HepG2 (cell line): ENCODE results near the gene CNBD2. TPM values are rescaled to one million over a fixed set of nuclear protein-coding genes. Genes with fewer than 3 reads are reported as not detected.

Experiments
- CAMTA2 ChIP-seq: sonication (generic); formaldehyde crosslinking; IDR thresholded peaks from 2 replicates; pipeline ENCODE4 v1.4.0; 2020; ENCODE audit warnings: mild to moderate bottlenecking, missing genetic modification reagents, borderline replicate concordance
- CC2D1A ChIP-seq: sonication (generic); formaldehyde crosslinking; IDR thresholded peaks from 2 replicates; pipeline ENCODE4 v1.8.1; 2023; ENCODE audit warnings: mild to moderate bottlenecking, missing genetic modification reagents
- CHD4 ChIP-seq: fragments of 200-600 bp; sonication (generic); IDR thresholded peaks from 2 replicates; pipeline ENCODE4 v1.7.0; 2017; ENCODE audit warnings: mild to moderate bottlenecking, low read length, borderline replicate concordance
- GTF3A ChIP-seq: sonication (generic); formaldehyde crosslinking; conservative IDR thresholded peaks from 2 replicates; pipeline ENCODE4 v1.4.0; 2020; ENCODE audit warnings: mild to moderate bottlenecking, missing genetic modification reagents
- ISX ChIP-seq: sonication (generic); formaldehyde crosslinking; conservative IDR thresholded peaks from 2 replicates; pipeline ENCODE4 v1.5.0; 2020; ENCODE audit warnings: missing genetic modification reagents
- NBN ChIP-seq: fragments of 450-650 bp; conservative IDR thresholded peaks from 2 replicates; pipeline ENCODE4 v1.6.1; 2017
- ZNF263 ChIP-seq: sonication (generic); formaldehyde crosslinking; IDR thresholded peaks from 2 replicates; pipeline ENCODE4 v1.4.0; 2020; ENCODE audit warnings: missing genetic modification reagents
- ZNF619 ChIP-seq: sonication (generic); formaldehyde crosslinking; IDR thresholded peaks from 2 replicates; pipeline ENCODE4 v1.4.0; 2020; ENCODE audit warnings: mild to moderate bottlenecking, missing genetic modification reagents
- ZNF83 ChIP-seq: sonication (generic); formaldehyde crosslinking; IDR thresholded peaks from 2 replicates; pipeline ENCODE4 v1.4.0; 2020; ENCODE audit warnings: missing genetic modification reagents, mild to moderate bottlenecking, borderline replicate concordance
- polyA plus RNA-seq, 8 experiments: library from polyadenylated mRNA; depleted of rRNA in 3 of 8; stranded (reverse) in 7 of 8; unstranded in 1 of 8; fragments of >200 nt; fragmentation: Illumina TruSeq in 4 of 8; extraction: Trizol in 4 of 8; gene quantifications; 2 replicates each; pipeline versions ENCODE4 v1.2.1 to v1.2.3, GENCODE V29; 2011 to 2016; ENCODE audit warnings: low read depth in 4 of 8, missing spikeins in 1 of 8, mixed read lengths in 1 of 8; ENCODE audit not compliant: insufficient read depth in 1 of 8
- total RNA-seq, 5 experiments: library from RNA; depleted of rRNA; stranded (reverse); fragments of >200 nt; fragmentation: Illumina TruSeq; extraction: Trizol; gene quantifications; 2 replicates each; pipeline ENCODE4 v1.2.3, GENCODE V29; 2016; ENCODE audit warnings: low read depth in 1 of 5
- TF ChIP-seq, protein P1 (sequence below): sonication (generic); formaldehyde crosslinking; IDR thresholded peaks from 2 replicates; pipeline ENCODE4 v1.4.0; 2020; ENCODE audit warnings: missing genetic modification reagents
- TF ChIP-seq, protein P2 (sequence below): sonication (generic); formaldehyde crosslinking; IDR thresholded peaks from 2 replicates; pipeline ENCODE4 v1.5.0; 2020; ENCODE audit warnings: mild to moderate bottlenecking, missing genetic modification reagents, borderline replicate concordance
- TF ChIP-seq, protein P3 (sequence below): sonication (generic); formaldehyde crosslinking; IDR thresholded peaks from 2 replicates; pipeline ENCODE4 v1.4.0; 2020; ENCODE audit warnings: missing genetic modification reagents
- TF ChIP-seq, protein P4 (sequence below): sonication (generic); formaldehyde crosslinking; IDR thresholded peaks from 2 replicates; pipeline ENCODE4 v1.4.0; 2020; ENCODE audit warnings: missing genetic modification reagents, mild to moderate bottlenecking, borderline replicate concordance

Gene CNBD2
- total and polyA plus RNA-seq, 2 of the 13 experiments (the other 11 are each of a cell fraction or from before 2014, with no cell fraction given) = 12.4 to 22.8 TPM

DNA sequence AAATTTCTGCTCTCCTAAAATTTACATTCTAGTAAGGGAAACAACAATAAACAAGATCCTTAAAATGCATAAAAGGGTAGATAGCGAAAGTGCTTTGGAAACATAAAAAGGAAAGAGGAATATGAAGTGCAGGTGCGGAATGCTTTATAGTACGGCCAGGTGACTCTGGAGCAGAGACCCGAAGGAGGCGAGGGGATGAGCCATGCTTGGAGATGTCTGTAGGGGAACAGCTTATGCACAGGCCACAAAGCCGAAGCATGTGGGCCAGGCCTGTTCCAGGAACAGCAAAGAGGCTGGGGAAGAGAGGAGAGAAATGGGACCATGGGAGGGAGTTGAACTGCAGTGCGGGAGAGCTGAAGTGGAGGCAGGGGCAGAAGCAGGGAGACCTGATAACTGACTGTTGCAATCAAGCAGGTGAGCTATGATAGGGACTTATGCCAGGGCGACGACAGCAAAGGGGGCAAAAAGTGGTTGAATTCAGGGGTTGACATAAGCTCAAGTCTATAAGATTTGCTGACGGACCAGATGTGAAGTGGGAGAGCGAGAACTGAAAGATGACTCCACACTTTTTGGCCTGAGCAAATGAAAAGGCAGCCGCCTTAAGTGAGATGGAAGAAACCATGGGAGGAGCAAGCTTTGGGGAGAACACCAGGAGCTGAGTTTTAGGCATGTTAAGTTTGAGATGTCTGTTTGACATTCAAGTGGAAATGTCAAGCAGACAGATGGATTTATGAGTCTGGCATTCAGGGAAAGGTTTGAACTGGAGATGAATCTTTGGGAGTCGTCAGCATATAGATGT lies 83.1 kb downstream of the CNBD2 start (continued):
- TF ChIP-seq, protein P1, sequence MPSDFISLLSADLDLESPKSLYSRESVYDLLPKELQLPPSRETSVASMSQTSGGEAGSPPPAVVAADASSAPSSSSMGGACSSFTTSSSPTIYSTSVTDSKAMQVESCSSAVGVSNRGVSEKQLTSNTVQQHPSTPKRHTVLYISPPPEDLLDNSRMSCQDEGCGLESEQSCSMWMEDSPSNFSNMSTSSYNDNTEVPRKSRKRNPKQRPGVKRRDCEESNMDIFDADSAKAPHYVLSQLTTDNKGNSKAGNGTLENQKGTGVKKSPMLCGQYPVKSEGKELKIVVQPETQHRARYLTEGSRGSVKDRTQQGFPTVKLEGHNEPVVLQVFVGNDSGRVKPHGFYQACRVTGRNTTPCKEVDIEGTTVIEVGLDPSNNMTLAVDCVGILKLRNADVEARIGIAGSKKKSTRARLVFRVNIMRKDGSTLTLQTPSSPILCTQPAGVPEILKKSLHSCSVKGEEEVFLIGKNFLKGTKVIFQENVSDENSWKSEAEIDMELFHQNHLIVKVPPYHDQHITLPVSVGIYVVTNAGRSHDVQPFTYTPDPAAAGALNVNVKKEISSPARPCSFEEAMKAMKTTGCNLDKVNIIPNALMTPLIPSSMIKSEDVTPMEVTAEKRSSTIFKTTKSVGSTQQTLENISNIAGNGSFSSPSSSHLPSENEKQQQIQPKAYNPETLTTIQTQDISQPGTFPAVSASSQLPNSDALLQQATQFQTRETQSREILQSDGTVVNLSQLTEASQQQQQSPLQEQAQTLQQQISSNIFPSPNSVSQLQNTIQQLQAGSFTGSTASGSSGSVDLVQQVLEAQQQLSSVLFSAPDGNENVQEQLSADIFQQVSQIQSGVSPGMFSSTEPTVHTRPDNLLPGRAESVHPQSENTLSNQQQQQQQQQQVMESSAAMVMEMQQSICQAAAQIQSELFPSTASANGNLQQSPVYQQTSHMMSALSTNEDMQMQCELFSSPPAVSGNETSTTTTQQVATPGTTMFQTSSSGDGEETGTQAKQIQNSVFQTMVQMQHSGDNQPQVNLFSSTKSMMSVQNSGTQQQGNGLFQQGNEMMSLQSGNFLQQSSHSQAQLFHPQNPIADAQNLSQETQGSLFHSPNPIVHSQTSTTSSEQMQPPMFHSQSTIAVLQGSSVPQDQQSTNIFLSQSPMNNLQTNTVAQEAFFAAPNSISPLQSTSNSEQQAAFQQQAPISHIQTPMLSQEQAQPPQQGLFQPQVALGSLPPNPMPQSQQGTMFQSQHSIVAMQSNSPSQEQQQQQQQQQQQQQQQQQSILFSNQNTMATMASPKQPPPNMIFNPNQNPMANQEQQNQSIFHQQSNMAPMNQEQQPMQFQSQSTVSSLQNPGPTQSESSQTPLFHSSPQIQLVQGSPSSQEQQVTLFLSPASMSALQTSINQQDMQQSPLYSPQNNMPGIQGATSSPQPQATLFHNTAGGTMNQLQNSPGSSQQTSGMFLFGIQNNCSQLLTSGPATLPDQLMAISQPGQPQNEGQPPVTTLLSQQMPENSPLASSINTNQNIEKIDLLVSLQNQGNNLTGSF (CRISPR knock-in tag) = 0 out of 2 replicates have a peak, but pooled peaks have one; percentile 40
- TF ChIP-seq, protein P2, sequence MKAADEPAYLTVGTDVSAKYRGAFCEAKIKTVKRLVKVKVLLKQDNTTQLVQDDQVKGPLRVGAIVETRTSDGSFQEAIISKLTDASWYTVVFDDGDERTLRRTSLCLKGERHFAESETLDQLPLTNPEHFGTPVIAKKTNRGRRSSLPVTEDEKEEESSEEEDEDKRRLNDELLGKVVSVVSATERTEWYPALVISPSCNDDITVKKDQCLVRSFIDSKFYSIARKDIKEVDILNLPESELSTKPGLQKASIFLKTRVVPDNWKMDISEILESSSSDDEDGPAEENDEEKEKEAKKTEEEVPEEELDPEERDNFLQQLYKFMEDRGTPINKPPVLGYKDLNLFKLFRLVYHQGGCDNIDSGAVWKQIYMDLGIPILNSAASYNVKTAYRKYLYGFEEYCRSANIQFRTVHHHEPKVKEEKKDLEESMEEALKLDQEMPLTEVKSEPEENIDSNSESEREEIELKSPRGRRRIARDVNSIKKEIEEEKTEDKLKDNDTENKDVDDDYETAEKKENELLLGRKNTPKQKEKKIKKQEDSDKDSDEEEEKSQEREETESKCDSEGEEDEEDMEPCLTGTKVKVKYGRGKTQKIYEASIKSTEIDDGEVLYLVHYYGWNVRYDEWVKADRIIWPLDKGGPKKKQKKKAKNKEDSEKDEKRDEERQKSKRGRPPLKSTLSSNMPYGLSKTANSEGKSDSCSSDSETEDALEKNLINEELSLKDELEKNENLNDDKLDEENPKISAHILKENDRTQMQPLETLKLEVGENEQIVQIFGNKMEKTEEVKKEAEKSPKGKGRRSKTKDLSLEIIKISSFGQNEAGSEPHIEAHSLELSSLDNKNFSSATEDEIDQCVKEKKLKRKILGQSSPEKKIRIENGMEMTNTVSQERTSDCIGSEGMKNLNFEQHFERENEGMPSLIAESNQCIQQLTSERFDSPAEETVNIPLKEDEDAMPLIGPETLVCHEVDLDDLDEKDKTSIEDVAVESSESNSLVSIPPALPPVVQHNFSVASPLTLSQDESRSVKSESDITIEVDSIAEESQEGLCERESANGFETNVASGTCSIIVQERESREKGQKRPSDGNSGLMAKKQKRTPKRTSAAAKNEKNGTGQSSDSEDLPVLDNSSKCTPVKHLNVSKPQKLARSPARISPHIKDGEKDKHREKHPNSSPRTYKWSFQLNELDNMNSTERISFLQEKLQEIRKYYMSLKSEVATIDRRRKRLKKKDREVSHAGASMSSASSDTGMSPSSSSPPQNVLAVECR = no peak
- TF ChIP-seq CAMTA2 (CRISPR knock-in tag) = 0 out of 2 replicates have a peak, but pooled peaks have one; percentile 10
- TF ChIP-seq ZNF619 = 0 out of 2 replicates have a peak, but pooled peaks have one; percentile 65
- TF ChIP-seq ISX = no peak
- no peak for TF ChIP-seq ZNF263 (CRISPR knock-in tag)
- TF ChIP-seq, protein P3, sequence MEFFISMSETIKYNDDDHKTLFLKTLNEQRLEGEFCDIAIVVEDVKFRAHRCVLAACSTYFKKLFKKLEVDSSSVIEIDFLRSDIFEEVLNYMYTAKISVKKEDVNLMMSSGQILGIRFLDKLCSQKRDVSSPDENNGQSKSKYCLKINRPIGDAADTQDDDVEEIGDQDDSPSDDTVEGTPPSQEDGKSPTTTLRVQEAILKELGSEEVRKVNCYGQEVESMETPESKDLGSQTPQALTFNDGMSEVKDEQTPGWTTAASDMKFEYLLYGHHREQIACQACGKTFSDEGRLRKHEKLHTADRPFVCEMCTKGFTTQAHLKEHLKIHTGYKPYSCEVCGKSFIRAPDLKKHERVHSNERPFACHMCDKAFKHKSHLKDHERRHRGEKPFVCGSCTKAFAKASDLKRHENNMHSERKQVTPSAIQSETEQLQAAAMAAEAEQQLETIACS = no peak
- TF ChIP-seq, protein P4, sequence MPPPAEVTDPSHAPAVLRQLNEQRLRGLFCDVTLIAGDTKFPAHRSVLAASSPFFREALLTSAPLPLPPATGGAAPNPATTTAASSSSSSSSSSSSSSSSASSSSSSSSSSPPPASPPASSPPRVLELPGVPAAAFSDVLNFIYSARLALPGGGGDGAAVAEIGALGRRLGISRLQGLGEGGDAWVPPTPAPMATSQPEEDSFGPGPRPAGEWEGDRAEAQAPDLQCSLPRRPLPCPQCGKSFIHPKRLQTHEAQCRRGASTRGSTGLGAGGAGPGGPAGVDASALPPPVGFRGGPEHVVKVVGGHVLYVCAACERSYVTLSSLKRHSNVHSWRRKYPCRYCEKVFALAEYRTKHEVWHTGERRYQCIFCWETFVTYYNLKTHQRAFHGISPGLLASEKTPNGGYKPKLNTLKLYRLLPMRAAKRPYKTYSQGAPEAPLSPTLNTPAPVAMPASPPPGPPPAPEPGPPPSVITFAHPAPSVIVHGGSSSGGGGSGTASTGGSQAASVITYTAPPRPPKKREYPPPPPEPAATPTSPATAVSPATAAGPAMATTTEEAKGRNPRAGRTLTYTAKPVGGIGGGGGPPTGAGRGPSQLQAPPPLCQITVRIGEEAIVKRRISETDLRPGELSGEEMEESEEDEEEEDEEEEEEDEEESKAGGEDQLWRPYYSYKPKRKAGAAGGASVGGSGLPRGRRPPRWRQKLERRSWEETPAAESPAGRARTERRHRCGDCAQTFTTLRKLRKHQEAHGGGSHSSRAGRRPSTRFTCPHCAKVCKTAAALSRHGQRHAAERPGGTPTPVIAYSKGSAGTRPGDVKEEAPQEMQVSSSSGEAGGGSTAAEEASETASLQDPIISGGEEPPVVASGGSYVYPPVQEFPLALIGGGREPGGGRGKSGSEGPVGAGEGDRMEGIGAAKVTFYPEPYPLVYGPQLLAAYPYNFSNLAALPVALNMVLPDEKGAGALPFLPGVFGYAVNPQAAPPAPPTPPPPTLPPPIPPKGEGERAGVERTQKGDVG (CRISPR knock-in tag) = 0 out of 2 replicates have a peak, but pooled peaks have one; percentile 8
- 0 out of 2 replicates have a peak, but pooled peaks have one; percentile 91 for TF ChIP-seq CC2D1A (CRISPR knock-in tag)
- TF ChIP-seq NBN = peak; percentile 80; the same call in 1 of the 2 replicates
- 0 out of 2 replicates have a peak, but pooled peaks have one; percentile 17 for TF ChIP-seq ZNF83
- 0 out of 2 replicates have a peak, but pooled peaks have one; percentile 6 for TF ChIP-seq CHD4
- no peak for TF ChIP-seq GTF3A (CRISPR knock-in tag)
